Hepatocyte (in vitro differentiated cells): Measurements from ENCODE around the gene CTR9. TPM values are rescaled to one million over a fixed set of nuclear protein-coding genes. Genes with fewer than 3 reads are reported as not detected.

ENCODE experiments used
- DNase-seq: peaks from one replicate; pipeline ENCODE4 v3.0.0-alpha.2; 2016; ENCODE audit warnings: low spot score
- H2AFZ ChIP-seq: fragments of 200-600 bp; sonication (generic); 2 replicates; pipeline ENCODE4 v1.6.0; 2016; ENCODE audit warnings: antibody characterized with exemption, mild to moderate bottlenecking
- H3K27ac ChIP-seq: fragments of 200-600 bp; sonication (generic); 2 replicates; pipeline ENCODE4 v1.5.1; 2016; ENCODE audit warnings: mild to moderate bottlenecking
- H3K27me3 ChIP-seq: fragments of 200-600 bp; sonication (generic); 2 replicates; pipeline ENCODE4 v1.6.1; 2016
- H3K36me3 ChIP-seq: fragments of 200-600 bp; sonication (generic); replicated peaks from 2 replicates; pipeline ENCODE4 v1.5.1; 2016; ENCODE audit warnings: low read depth; ENCODE audit not compliant: insufficient read depth
- H3K4me1 ChIP-seq: fragments of 200-600 bp; sonication (generic); 2 replicates; pipeline ENCODE4 v1.5.1; 2016; ENCODE audit warnings: mild to moderate bottlenecking, moderate library complexity; ENCODE audit not compliant: insufficient read depth
- H3K4me2 ChIP-seq: fragments of 200-600 bp; sonication (generic); 2 replicates; pipeline ENCODE4 v1.6.0; 2016
- H3K4me3 ChIP-seq: fragments of 200-600 bp; sonication (generic); 2 replicates; pipeline ENCODE4 v1.5.1; 2016; ENCODE audit warnings: mild to moderate bottlenecking
- H3K79me2 ChIP-seq: fragments of 200-600 bp; sonication (generic); 2 replicates; pipeline ENCODE4 v1.6.0; 2017; ENCODE audit warnings: mild to moderate bottlenecking
- H3K9me2 ChIP-seq: fragments of 200-600 bp; sonication (generic); replicated peaks from 2 replicates; pipeline ENCODE4 v1.6.0; 2017; ENCODE audit warnings: mild to moderate bottlenecking; ENCODE audit not compliant: insufficient read depth
- H3K9me3 ChIP-seq: fragments of 200-600 bp; sonication (generic); 2 replicates; pipeline ENCODE4 v1.5.1; 2016; ENCODE audit warnings: low read depth, mild to moderate bottlenecking
- H4K20me1 ChIP-seq: fragments of 200-600 bp; sonication (generic); 2 replicates; pipeline ENCODE4 v1.6.0; 2016; ENCODE audit warnings: mild to moderate bottlenecking; ENCODE audit not compliant: insufficient read depth, poor library complexity, severe bottlenecking
- CTCF ChIP-seq: fragments of 200-600 bp; sonication (generic); IDR thresholded peaks from 2 replicates; pipeline ENCODE4 v1.5.1; 2016; ENCODE audit warnings: antibody characterized with exemption, mild to moderate bottlenecking; ENCODE audit not compliant: poor library complexity
- EZH2 ChIP-seq: fragments of 200-600 bp; sonication (generic); IDR thresholded peaks from 2 replicates; pipeline ENCODE4 v1.6.1; 2016; ENCODE audit warnings: antibody characterized with exemption, mild to moderate bottlenecking, borderline replicate concordance
- EZH2phosphoT487 ChIP-seq: fragments of 200-600 bp; sonication (generic); IDR thresholded peaks from one replicate; pipeline ENCODE4 v1.6.1; 2018; ENCODE audit warnings: antibody characterized with exemption, mild to moderate bottlenecking, low read depth, moderate library complexity; ENCODE audit not compliant: unreplicated experiment, severe bottlenecking
- WGBS: methylation state at CpG from one replicate; pipeline ENCODE4 v1.1.6; 2016; ENCODE audit warnings: low lambda C conversion rate; ENCODE audit errors: missing lambda C conversion rate; 5-methylcytosine and 5-hydroxymethylcytosine counted together
- polyA plus RNA-seq: library from polyadenylated mRNA; unstranded; fragments of >200 nt; fragmentation: Nextera tagmentation; extraction: Ambion mirVana; gene quantifications from 2 replicates; pipeline ENCODE4 v1.2.1, GENCODE V29; 2016
- total RNA-seq: library from RNA; depleted of rRNA; stranded (reverse); fragments of >200 nt; gene quantifications from 2 replicates; pipeline ENCODE4 v1.2.3, GENCODE V29; 2014

CTR9 gene
- total and polyA plus RNA-seq, 2 experiments from 2014 or later: 24.4 to 28.0 TPM

DNA sequence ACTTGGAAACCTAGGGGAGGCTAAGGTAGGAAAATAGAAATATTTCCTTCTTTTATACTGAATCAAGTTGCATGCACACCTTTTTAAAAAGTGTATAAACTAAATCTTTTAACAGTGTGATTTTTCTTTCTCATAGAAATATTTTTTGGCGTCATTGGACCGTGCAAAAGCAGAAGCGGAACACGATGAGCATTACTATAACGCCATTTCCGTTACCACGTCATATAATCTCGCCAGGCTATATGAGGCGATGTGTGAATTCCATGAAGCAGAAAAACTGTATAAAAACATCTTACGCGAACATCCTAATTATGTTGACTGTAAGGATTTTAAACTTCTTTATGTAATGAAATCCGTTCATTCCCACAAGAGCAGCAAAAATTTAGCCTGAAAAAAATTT lies 13.4 kb downstream of the CTR9 start:
- no peaks in the 10 kb centered on the region for H3K9me3 ChIP-seq
- no peak for DNase-seq
- no peaks in the 10 kb centered on the region for H3K4me1 ChIP-seq
- H3K27ac ChIP-seq: no peak overlapping the region
- no peaks in the 10 kb centered on the region for H3K36me3 ChIP-seq
- H4K20me1 ChIP-seq: no peaks in the 10 kb centered on the region
- H3K79me2 ChIP-seq: no peaks in the 10 kb centered on the region
- no peak overlapping the region for H2AFZ ChIP-seq
- no peaks in the 10 kb centered on the region for H3K27me3 ChIP-seq
- TF ChIP-seq CTCF (no peak), EZH2 (no peak), EZH2phosphoT487 (no peak)
- no peak overlapping the region for H3K4me2 ChIP-seq
- WGBS: 92% methylated on average over 12 of the region's 12 CpGs
- H3K4me3 ChIP-seq: no peak overlapping the region
- H3K9me2 ChIP-seq: no peaks in the 10 kb centered on the region

DNA sequence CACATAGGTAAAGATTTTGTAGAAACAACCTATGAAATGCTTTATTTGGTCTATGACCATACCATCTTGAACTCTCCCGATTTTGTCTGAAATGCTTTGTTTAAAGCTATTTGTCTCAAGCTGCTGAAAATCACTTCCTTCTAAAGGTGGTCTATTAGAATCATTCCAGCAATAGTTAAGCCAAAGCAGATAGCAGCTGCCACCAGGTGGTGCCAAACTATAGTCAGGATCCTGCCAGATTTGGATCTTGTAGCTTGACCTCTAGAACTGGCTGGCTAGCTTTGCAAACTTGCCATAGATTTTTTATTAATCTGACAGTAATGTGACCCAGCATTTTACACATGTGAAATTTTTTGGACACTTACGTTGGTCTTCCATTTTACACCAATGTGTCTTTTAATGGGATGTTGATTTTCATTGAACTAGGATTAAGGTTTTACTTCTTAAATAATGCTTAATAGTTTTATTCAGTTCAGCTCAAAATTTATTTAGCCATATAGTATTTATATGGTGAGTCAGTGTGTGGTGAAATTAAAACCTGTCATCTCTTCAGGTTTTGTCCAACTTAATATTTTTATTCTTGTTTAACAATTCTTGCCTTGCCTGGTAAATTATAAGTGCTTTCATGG lies 19.7 kb downstream of the CTR9 start:
- no peaks in the 10 kb centered on the region for H3K36me3 ChIP-seq
- no peak for TF ChIP-seq EZH2
- peak; percentile 70 for TF ChIP-seq CTCF
- no peak overlapping the region for H3K27ac ChIP-seq
- no peaks in the 10 kb centered on the region for H3K4me1 ChIP-seq
- WGBS: 63% methylated on average over 2 of the region's 2 CpGs
- H3K9me2 ChIP-seq: no peaks in the 10 kb centered on the region
- H3K27me3 ChIP-seq: no peaks in the 10 kb centered on the region
- DNase-seq: peak; percentile 63
- no peaks in the 10 kb centered on the region for H4K20me1 ChIP-seq
- H3K4me3 ChIP-seq: no peak overlapping the region
- H3K79me2 ChIP-seq: no peaks in the 10 kb centered on the region
- H3K4me2 ChIP-seq: no peak overlapping the region
- H3K9me3 ChIP-seq: no peaks in the 10 kb centered on the region
- H2AFZ ChIP-seq: no peak overlapping the region

DNA sequence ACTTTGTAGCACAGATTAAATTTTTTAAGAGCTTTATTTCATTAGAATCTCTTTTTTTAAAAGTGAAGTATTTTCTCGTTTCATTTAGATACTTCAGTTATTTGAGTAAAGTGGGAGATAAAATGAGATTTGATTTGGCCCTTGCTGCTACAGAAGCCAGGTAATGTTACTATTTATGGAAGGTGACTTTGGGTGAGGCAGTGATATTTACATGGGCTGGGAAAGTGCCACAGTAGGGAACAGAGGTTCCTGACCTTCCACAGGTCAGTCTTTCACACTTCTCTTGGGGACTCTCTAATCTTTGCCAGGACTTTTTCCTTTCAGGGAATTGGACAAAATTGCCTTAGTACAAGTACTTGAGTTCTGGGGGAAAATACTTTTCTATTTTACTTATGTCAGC lies 20.4 kb downstream of the CTR9 start:
- no peak overlapping the region for H2AFZ ChIP-seq
- no peaks in the 10 kb centered on the region for H3K36me3 ChIP-seq
- H3K9me3 ChIP-seq: no peaks in the 10 kb centered on the region
- no peak overlapping the region for H3K4me2 ChIP-seq
- no peak overlapping the region for H3K4me3 ChIP-seq
- no peaks in the 10 kb centered on the region for H4K20me1 ChIP-seq
- no peaks in the 10 kb centered on the region for H3K9me2 ChIP-seq
- 97% methylated on average over 1 of the region's 1 CpG for WGBS
- TF ChIP-seq EZH2phosphoT487: no peak
- TF ChIP-seq EZH2: no peak
- no peak for TF ChIP-seq CTCF
- DNase-seq: no peak
- no peaks in the 10 kb centered on the region for H3K4me1 ChIP-seq
- no peaks in the 10 kb centered on the region for H3K27me3 ChIP-seq
- no peaks in the 10 kb centered on the region for H3K79me2 ChIP-seq
- no peak overlapping the region for H3K27ac ChIP-seq

DNA sequence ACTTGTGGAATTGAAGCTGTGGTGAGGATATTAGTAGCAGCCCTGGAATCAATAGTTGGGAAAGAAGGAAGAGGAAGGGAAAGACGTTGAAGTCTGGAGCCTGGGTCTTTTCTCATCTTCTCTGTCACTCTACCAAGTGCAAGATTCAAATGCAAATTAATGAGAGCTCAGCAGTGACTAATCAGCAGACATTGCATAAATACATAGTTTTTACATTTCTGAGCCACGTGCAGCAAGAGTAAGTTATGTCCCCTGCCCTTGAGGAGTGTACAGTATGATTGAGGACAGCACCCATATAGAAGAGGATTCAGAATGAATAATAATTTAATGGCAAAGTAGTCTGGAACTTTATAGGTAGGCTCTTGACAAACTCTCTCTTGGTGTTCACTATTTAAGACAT lies 23.8 kb downstream of the CTR9 start:
- H2AFZ ChIP-seq: no peak overlapping the region

More for the DNA sequence above, 23.8 kb downstream of the CTR9 start:
- Histone ChIP-seq H3K27ac (no peak overlapping the region), H3K9me2 (no peaks in the 10 kb centered on the region), H3K9me3 (no peaks in the 10 kb centered on the region), H3K4me1 (peaks cover 10% of the 10 kb centered on the region), H3K36me3 (no peaks in the 10 kb centered on the region), H3K27me3 (no peaks in the 10 kb centered on the region), H3K79me2 (no peaks in the 10 kb centered on the region), H3K4me2 (no peak overlapping the region), H3K4me3 (no peak overlapping the region), H4K20me1 (no peaks in the 10 kb centered on the region)
- 88% methylated on average over 2 of the region's 2 CpGs for WGBS
- no peak for DNase-seq
- TF ChIP-seq CTCF (no peak), EZH2 (no peak), EZH2phosphoT487 (no peak)
